ENCODE data around the gene PACRG. TPM values are rescaled to one million over a fixed set of nuclear protein-coding genes. Genes with fewer than 3 reads are reported as not detected.

Gene PACRG
- polyA plus RNA-seq, 1 donor (not counting 4 experiments of a cell fraction or from before 2014, with no cell fraction given): 0.31 TPM

GRCh38 chr6:162913206-162913605, 185.4 kb downstream of the PACRG start:
- no peak for FAIRE-seq

DNA sequence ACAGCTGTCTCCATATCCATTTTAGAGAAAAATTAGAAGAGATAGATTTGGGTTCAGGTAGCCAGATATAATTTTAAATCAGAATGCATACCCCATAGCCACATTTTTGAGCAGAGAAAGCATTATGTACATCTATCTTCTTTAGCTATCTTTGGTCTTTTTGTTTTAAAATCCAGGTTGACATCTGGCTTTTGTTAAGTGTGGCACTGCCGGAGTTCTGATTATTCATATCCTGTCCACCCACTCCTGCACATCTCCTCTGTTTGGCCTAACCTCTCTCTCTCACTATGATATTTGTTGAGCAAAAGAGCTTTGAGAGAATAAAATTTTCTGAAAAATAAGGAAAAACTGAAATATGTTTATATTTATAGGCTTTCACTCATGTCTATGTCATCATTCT, 189.7 kb downstream of the PACRG start:
- Histone ChIP-seq H4K20me1 (ENCODE audit: control insufficient read depth, extremely low read depth, insufficient read depth, low read length) (no peaks in the 10 kb centered on the region), H3K4me3 (ENCODE audit: control insufficient read depth in 2 of 3, extremely low read depth in 1 of 3, insufficient read depth in 2 of 3, low read depth in 1 of 3, low read length in 3 of 3) (no peak overlapping the region), H3K4me2 (ENCODE audit: control insufficient read depth, extremely low read depth, insufficient read depth, low read depth, low read length) (no peak overlapping the region), H3K36me3 (ENCODE audit: control insufficient read depth in 2 of 2, extremely low read depth in 1 of 2, insufficient read depth in 2 of 2, low read length in 2 of 2) (no peaks in the 10 kb centered on the region), H3K4me1 (ENCODE audit: control insufficient read depth, extremely low read depth, insufficient read depth, low read length) (no peaks in the 10 kb centered on the region), H3K27ac (ENCODE audit: control insufficient read depth, insufficient read depth, low read length) (no peak overlapping the region), H3K27me3 (ENCODE audit: control insufficient read depth, extremely low read depth, insufficient read depth, low read length) (no peaks in the 10 kb centered on the region), H3K9me1 (ENCODE audit: control insufficient read depth, extremely low read depth, insufficient read depth, low read length) (no peaks in the 10 kb centered on the region), H2AFZ (ENCODE audit: control insufficient read depth, low read length) (no peak overlapping the region), H3K9ac (ENCODE audit: control insufficient read depth, extremely low read depth, insufficient read depth, low read length) (no peak overlapping the region), H3K9me3 (ENCODE audit: control insufficient read depth, low read depth, low read length) (no peaks in the 10 kb centered on the region), H3K79me2 (ENCODE audit: control insufficient read depth, insufficient read depth, low read length) (no peaks in the 10 kb centered on the region)
- TF ChIP-seq CTCF (optimal IDR thresholded peaks at IDR 0.05 in 1 of 3, IDR thresholded peaks at IDR 0.05 in 1 of 3, conservative IDR thresholded peaks at IDR 0.05 in 1 of 3; ENCODE audit: extremely low read depth in 1 of 3, insufficient read depth in 2 of 3, low read length in 3 of 3): no peak
- no peak for TF ChIP-seq EZH2 (IDR thresholded peaks at IDR 0.05; ENCODE audit: low read length)
- dilution Hi-C loops (cut with MboI; ENCODE audit: extremely low pct_ligation_motif_present, low sequenced_read_pairs): no loop called here
- no peak for DNase-seq (ENCODE audit: low read depth, low spot score)
- no peak for FAIRE-seq

More at GRCh38 chr6:162913206-162913605, 185.4 kb downstream of the PACRG start:
- no peak overlapping the region for H3K4me3 ChIP-seq (ENCODE audit: control insufficient read depth in 2 of 3, extremely low read depth in 1 of 3, insufficient read depth in 2 of 3, low read depth in 1 of 3, low read length in 3 of 3)
- H4K20me1 ChIP-seq (ENCODE audit: control insufficient read depth, extremely low read depth, insufficient read depth, low read length): no peaks in the 10 kb centered on the region
- TF ChIP-seq CTCF (optimal IDR thresholded peaks at IDR 0.05 in 1 of 3, IDR thresholded peaks at IDR 0.05 in 1 of 3, conservative IDR thresholded peaks at IDR 0.05 in 1 of 3; ENCODE audit: extremely low read depth in 1 of 3, insufficient read depth in 2 of 3, low read length in 3 of 3) (no peak), EZH2 (IDR thresholded peaks at IDR 0.05; ENCODE audit: low read length) (no peak)
- no peak for DNase-seq (ENCODE audit: low read depth, low spot score)
- no peaks in the 10 kb centered on the region for H3K9me1 ChIP-seq (ENCODE audit: control insufficient read depth, extremely low read depth, insufficient read depth, low read length)
- no peaks in the 10 kb centered on the region for H3K4me1 ChIP-seq (ENCODE audit: control insufficient read depth, extremely low read depth, insufficient read depth, low read length)
- no peak overlapping the region for H3K27ac ChIP-seq (ENCODE audit: control insufficient read depth, insufficient read depth, low read length)
- H3K9ac ChIP-seq (ENCODE audit: control insufficient read depth, extremely low read depth, insufficient read depth, low read length): no peak overlapping the region
- no peaks in the 10 kb centered on the region for H3K27me3 ChIP-seq (ENCODE audit: control insufficient read depth, extremely low read depth, insufficient read depth, low read length)
- H3K9me3 ChIP-seq (ENCODE audit: control insufficient read depth, low read depth, low read length): no peaks in the 10 kb centered on the region
- dilution Hi-C loops (cut with MboI; ENCODE audit: extremely low pct_ligation_motif_present, low sequenced_read_pairs): no loop called here
- no peak overlapping the region for H2AFZ ChIP-seq (ENCODE audit: control insufficient read depth, low read length)
- H3K79me2 ChIP-seq (ENCODE audit: control insufficient read depth, insufficient read depth, low read length): no peaks in the 10 kb centered on the region
- H3K36me3 ChIP-seq (ENCODE audit: control insufficient read depth in 2 of 2, extremely low read depth in 1 of 2, insufficient read depth in 2 of 2, low read length in 2 of 2): no peaks in the 10 kb centered on the region
- no peak overlapping the region for H3K4me2 ChIP-seq (ENCODE audit: control insufficient read depth, extremely low read depth, insufficient read depth, low read depth, low read length)
